Naive thymus-derived CD8-positive, alpha-beta T cell (primary cell): ENCODE results near the gene TOM1. TPM values are rescaled to one million over a fixed set of nuclear protein-coding genes. Genes with fewer than 3 reads are reported as not detected.

Experiments
- ATAC-seq, 2 donors: fragments of 150-1000 bp; cut with Tn5 transposase in 1 of 2; sonication (Bioruptor Pico), chemical (Tn5 transposase) in 1 of 2; 1 replicate in 1 of 2; 2 replicates in 1 of 2; pipeline ENCODE4 v1.10.0; 2021; ENCODE audit warnings: mild to moderate bottlenecking in 2 of 2, moderate library complexity in 2 of 2
- POLR2A ChIA-PET: fragments of 350-600 bp; sonication (Branson Sonifier 250); formaldehyde crosslinking; loops from one replicate; lab custom pipeline; 2021; ENCODE audit warnings: antibody characterized with exemption; lab: Charles Lee
- DNase-seq, 10 donors: peaks; one replicate each; pipeline versions ENCODE4 v3.0.0 to v3.0.0-alpha.2; 2020 to 2022
- H3K27ac Mint-ChIP-seq, 10 donors: one replicate each; pipeline ENCODE4 v1.8.0; 2020 to 2022; ENCODE audit warnings: mild to moderate bottlenecking in 10 of 10, mixed read lengths in 10 of 10, moderate library complexity in 4 of 10, inconsistent platforms in 1 of 10
- H3K27me3 Mint-ChIP-seq, 5 donors: one replicate each; pipeline ENCODE4 v1.8.0; 2021 to 2022; ENCODE audit warnings: mixed read lengths in 5 of 5
- H3K36me3 Mint-ChIP-seq, 3 donors: one replicate each; pipeline ENCODE4 v1.8.0; 2020 to 2022; ENCODE audit warnings: mixed read lengths in 3 of 3, mild to moderate bottlenecking in 2 of 3, inconsistent platforms in 1 of 3
- H3K4me1 Mint-ChIP-seq, 4 donors: one replicate each; pipeline ENCODE4 v1.8.0; 2021 to 2022; ENCODE audit warnings: mixed read lengths in 4 of 4
- H3K4me3 Mint-ChIP-seq, 10 donors: one replicate each; pipeline ENCODE4 v1.8.0; 2020 to 2022; ENCODE audit warnings: mild to moderate bottlenecking in 10 of 10, mixed read lengths in 10 of 10, moderate library complexity in 6 of 10, inconsistent platforms in 1 of 10
- H3K9me3 Mint-ChIP-seq, 9 donors: one replicate each; pipeline ENCODE4 v1.8.0; 2020 to 2022; ENCODE audit warnings: mixed read lengths in 9 of 9, mild to moderate bottlenecking in 3 of 9, inconsistent platforms in 1 of 9, moderate library complexity in 1 of 9
- polyA plus RNA-seq, 3 donors: library from polyadenylated mRNA; unstranded; fragments of 300-500 nt; fragmentation: Illumina TruSeq; gene quantifications; one replicate each; pipeline ENCODE4 v1.2.3, GENCODE V29; 2021
- total RNA-seq, 8 experiments: library from RNA in 2 of 8; stranded (reverse) in 2 of 8; gene quantifications; one replicate each; pipeline ENCODE4 v1.2.3 and lab custom pipeline; 2021 to 2026

Gene TOM1
- total and polyA plus RNA-seq, 5 experiments from 2014 or later = 26.6 to 47.8 (median 29.6) TPM

DNA sequence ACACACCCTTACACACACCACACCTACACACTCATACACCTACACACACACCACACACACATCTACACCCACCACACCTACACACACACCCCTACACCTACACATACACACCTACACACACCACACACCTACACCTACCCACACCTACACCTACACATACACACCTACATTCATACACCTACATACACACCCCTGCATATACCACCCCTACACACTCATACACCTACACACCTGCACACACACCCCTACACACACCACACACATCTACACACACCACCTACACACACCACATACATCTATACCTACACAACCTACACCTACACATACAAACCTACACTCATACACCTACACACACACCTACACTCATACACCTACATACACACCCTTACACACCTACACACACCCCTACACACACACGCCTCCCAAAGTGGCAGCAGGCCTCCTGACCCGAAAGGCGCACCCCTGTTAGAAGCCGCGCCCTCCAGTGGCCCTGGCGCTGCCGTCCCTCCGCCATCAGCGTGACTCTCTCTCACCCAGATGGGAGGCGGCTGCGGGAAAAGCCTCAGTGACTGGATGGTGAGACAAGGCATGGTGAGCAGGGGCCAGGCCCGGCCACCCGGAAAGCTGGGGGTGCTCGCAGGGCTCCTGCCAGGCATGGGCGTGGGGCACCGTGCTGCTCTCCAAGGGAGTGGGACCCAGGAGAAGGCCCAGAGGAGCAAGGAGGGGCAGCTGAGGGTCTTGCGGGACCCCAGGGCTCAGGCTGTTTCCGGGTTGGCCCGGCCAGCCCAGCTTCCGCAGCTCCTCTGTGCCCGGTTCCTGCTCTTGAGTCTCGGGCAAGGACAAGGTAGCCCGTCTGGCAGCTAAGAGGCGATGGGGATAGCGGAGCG, 44.2 kb downstream of the TOM1 start:
- DNase-seq (no peak), ATAC-seq (no peak)
- H3K27ac Mint-ChIP-seq = no peak overlapping the region
- H3K27me3 Mint-ChIP-seq = no peaks in the 10 kb centered on the region
- POLR2A ChIA-PET = interaction anchor here (1.0 kb wide), 1 partner anchor 13 kb away, joined by 3 read pairs; no protein-coding TSS in a partner anchor
- no peaks in the 10 kb centered on the region for H3K9me3 Mint-ChIP-seq
- no peak overlapping the region for H3K4me3 Mint-ChIP-seq
- H3K36me3 Mint-ChIP-seq = peaks cover 0 to 23% (median 2%) of the 10 kb centered on the region in 3 donors
- H3K4me1 Mint-ChIP-seq = no peaks in the 10 kb centered on the region

DNA sequence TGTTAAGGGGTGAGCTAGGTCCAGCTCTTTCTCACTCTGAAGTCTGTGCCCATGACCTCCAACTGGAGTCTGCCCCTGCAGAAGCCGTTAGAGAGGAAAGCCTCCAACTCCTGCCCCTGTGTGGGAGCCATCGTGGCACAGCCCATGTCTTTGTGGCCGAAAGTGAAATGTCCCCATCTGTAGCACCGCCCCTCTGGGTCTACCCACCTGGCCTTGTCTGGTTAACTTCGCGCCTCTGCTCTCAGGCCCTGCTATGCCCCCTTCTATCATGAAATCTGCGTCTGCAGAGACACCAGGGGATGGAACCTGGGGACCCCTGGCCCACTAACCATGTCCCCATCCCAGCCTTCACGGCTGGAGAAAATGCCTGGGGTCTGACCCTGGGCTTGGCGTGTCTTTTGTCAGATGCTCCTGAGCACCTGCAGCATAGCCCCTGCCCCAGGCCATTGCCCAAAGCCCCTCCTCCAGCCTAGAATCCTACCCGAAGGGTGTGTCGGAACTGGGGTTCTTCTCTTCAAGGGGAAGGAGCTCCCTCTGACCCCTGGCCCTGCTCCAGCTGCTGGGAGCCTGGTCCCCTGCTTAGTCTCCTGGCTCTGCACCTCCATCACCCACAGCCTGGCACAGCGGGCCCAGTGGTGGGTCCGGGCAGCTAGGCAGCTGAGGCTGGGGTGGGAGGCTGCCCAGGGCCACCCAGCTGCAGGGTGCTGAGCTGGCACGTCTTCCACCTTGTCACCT, 45.4 kb downstream of the TOM1 start:
- POLR2A ChIA-PET = interaction anchor here (1.0 kb wide), 1 partner anchor 14 kb away, joined by 3 read pairs; no protein-coding TSS in a partner anchor
- no peak overlapping the region for H3K4me3 Mint-ChIP-seq
- ATAC-seq (no peak), DNase-seq (no peak)
- H3K9me3 Mint-ChIP-seq = no peaks in the 10 kb centered on the region
- no peaks in the 10 kb centered on the region for H3K27me3 Mint-ChIP-seq
- peak overlapping the region in 1 of 10 donors; percentile 55 for H3K27ac Mint-ChIP-seq
- peaks cover 0 to 14% (median 1%) of the 10 kb centered on the region in 3 donors for H3K36me3 Mint-ChIP-seq
- peaks cover 0 to 3% (median under 1%) of the 10 kb centered on the region in 4 donors for H3K4me1 Mint-ChIP-seq

- peak overlapping the region in 2 of 10 donors; percentile 46 to 55 for H3K27ac Mint-ChIP-seq
- peaks cover 0 to 4% (median 0%) of the 10 kb centered on the region in 5 donors for H3K27me3 Mint-ChIP-seq
- H3K4me1 Mint-ChIP-seq = peaks cover 3 to 9% (median 7%) of the 10 kb centered on the region in 4 donors
- POLR2A ChIA-PET = no interaction called here
- H3K4me3 Mint-ChIP-seq = no peak overlapping the region
- ATAC-seq (no peak), DNase-seq (no peak)
- peaks cover 0 to 8% (median 0%) of the 10 kb centered on the region in 3 donors for H3K36me3 Mint-ChIP-seq
- no peaks in the 10 kb centered on the region for H3K9me3 Mint-ChIP-seq
Observed at GRCh38 chr22:35345808-35346505, 46.3 kb downstream of the TOM1 start.

DNA sequence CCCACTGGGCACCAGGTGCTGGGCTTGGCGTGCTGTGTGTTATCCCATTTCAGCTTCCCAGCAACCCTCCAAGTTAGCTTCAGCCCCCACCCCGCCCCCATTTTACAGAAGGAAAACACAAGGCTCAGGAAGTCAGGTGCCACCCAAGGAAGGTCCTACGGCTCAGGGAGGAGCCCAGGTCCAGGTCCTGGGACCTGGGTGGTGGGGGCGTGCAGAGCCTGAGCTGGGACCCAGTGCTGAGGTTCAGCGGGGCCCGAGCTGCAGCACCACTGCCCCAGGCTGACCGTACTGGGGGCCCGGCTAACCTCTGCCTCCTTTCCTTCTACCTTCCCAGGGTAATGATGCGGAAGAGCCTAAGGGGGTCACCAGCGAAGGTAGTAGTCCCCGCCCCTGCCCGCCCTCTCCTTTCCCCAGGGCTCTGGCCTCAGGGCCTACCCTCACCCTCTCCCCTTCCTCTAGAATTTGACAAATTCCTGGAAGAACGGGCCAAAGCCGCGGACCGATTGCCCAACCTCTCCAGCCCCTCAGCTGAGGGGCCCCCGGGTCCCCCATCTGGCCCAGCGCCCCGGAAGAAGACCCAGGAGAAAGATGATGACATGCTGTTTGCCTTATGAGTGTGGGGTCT, 47.0 kb downstream of the TOM1 start:
- DNase-seq (no peak), ATAC-seq (no peak)
- Mint-ChIP-seq H3K4me1 (peaks cover 8 to 16% (median 15%) of the 10 kb centered on the region in 4 donors), H3K4me3 (no peak overlapping the region), H3K27me3 (peaks cover 0 to 12% (median 5%) of the 10 kb centered on the region in 5 donors), H3K36me3 (peaks cover 0 to 7% (median 0%) of the 10 kb centered on the region in 3 donors), H3K27ac (peak overlapping the region in 1 of 10 donors; percentile 13), H3K9me3 (no peaks in the 10 kb centered on the region)
- POLR2A ChIA-PET = no interaction called here

DNA sequence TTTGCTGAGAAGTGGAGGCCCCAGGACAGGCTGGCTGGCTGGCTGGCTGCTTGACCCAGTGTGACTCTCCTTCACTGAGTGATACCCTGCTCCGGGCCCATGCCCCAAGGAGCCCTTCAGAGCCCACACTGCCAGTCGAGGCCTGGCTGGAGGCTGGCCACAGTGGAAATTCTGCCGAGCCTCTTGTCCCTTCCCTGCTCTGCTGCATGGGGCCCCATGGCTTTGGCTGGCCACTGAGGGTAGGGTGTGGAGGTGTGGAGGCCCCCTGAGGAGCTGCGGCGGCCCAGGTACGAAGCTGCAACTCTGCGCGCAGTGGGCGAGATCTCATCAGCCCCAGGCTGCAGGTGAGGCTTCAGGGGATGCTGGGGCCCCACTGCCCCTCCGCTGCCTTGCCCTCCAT, 47.8 kb downstream of the TOM1 start:
- Mint-ChIP-seq H3K27me3 (peaks cover 2 to 18% (median 5%) of the 10 kb centered on the region in 5 donors), H3K27ac (no peak overlapping the region), H3K36me3 (peaks cover 0 to 7% (median 0%) of the 10 kb centered on the region in 3 donors), H3K9me3 (no peaks in the 10 kb centered on the region), H3K4me1 (peaks cover 13 to 24% (median 22%) of the 10 kb centered on the region in 4 donors), H3K4me3 (no peak overlapping the region)
- POLR2A ChIA-PET = no interaction called here
- ATAC-seq (no peak), DNase-seq (no peak)

- POLR2A ChIA-PET = interaction anchor here (1.4 kb wide), 1 partner anchor 235 kb away, joined by 3 read pairs; no protein-coding TSS in a partner anchor
- peaks cover 2 to 18% (median 5%) of the 10 kb centered on the region in 5 donors for H3K27me3 Mint-ChIP-seq
- DNase-seq (no peak), ATAC-seq (no peak)
- H3K4me1 Mint-ChIP-seq = peaks cover 14 to 29% (median 28%) of the 10 kb centered on the region in 4 donors
- H3K9me3 Mint-ChIP-seq = no peaks in the 10 kb centered on the region
- peaks cover 0 to 7% (median 0%) of the 10 kb centered on the region in 3 donors for H3K36me3 Mint-ChIP-seq
- no peak overlapping the region for H3K4me3 Mint-ChIP-seq
- H3K27ac Mint-ChIP-seq = peak overlapping the region in 1 of 10 donors; percentile 47
Observed at GRCh38 chr22:35348026-35348590, 48.4 kb downstream of the TOM1 start.

- Mint-ChIP-seq H3K9me3 (no peaks in the 10 kb centered on the region), H3K4me3 (no peak overlapping the region), H3K27me3 (peaks cover 2 to 18% (median 5%) of the 10 kb centered on the region in 5 donors), H3K36me3 (peaks cover 0 to 7% (median 0%) of the 10 kb centered on the region in 3 donors), H3K27ac (no peak overlapping the region), H3K4me1 (peaks cover 14 to 31% (median 28%) of the 10 kb centered on the region in 4 donors)
- DNase-seq (no peak), ATAC-seq (no peak)
- POLR2A ChIA-PET = interaction anchor here (1.3 to 1.4 kb wide), 2 partner anchors 232 to 234 kb away, joined by 3 read pairs; no protein-coding TSS in a partner anchor
Observed at GRCh38 chr22:35348703-35349102, 49.0 kb downstream of the TOM1 start.

DNA sequence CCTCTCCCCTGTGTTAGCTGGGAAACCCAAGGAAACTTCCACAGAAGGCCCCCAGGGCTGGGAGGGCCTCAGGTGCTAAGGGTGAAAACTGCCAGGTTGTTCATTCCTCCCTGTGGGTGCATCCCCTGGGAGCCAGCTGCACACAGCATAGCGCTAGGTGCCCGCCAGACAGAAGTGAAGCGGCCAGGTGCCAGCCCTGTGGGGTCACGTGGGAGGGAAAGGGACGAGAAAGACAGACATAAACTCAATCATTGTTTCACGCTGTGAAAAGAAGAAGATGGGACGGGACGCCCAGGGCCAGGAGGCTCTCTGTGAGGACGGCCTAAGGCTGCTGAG, 49.6 kb downstream of the TOM1 start:
- H3K36me3 Mint-ChIP-seq = peaks cover 0 to 7% (median 0%) of the 10 kb centered on the region in 3 donors
- POLR2A ChIA-PET = interaction anchor here (1.3 to 1.4 kb wide), 2 partner anchors 231 to 234 kb away, joined by 3 read pairs; no protein-coding TSS in a partner anchor
- DNase-seq = no peak
- H3K27me3 Mint-ChIP-seq = peaks cover 2 to 18% (median 5%) of the 10 kb centered on the region in 5 donors
- no peak for ATAC-seq
- H3K9me3 Mint-ChIP-seq = no peaks in the 10 kb centered on the region
- peak overlapping the region in 2 of 10 donors; percentile 30 to 41 for H3K4me3 Mint-ChIP-seq
- no peak overlapping the region for H3K27ac Mint-ChIP-seq
- peaks cover 14 to 31% (median 28%) of the 10 kb centered on the region in 4 donors for H3K4me1 Mint-ChIP-seq

GRCh38 chr22:35349704-35350538, 50.2 kb downstream of the TOM1 start:
- Mint-ChIP-seq H3K27me3 (peaks cover 2 to 18% (median 5%) of the 10 kb centered on the region in 5 donors), H3K9me3 (no peaks in the 10 kb centered on the region), H3K27ac (no peak overlapping the region), H3K36me3 (peaks cover 0 to 7% (median 0%) of the 10 kb centered on the region in 3 donors), H3K4me3 (peak overlapping the region in 3 of 10 donors; percentile 29 to 76 (median 30)), H3K4me1 (peaks cover 14 to 31% (median 28%) of the 10 kb centered on the region in 4 donors)
- DNase-seq (no peak), ATAC-seq (no peak)
- POLR2A ChIA-PET = interaction anchor here (1.3 kb wide), 1 partner anchor 231 kb away, joined by 3 read pairs; no protein-coding TSS in a partner anchor

GRCh38 chr22:35350539-35351503, 51.1 kb downstream of the TOM1 start:
- Mint-ChIP-seq H3K36me3 (peaks cover 0 to 4% (median 0%) of the 10 kb centered on the region in 3 donors), H3K4me1 (peaks cover 14 to 31% (median 28%) of the 10 kb centered on the region in 4 donors), H3K27me3 (peaks cover 3 to 24% (median 10%) of the 10 kb centered on the region in 5 donors), H3K9me3 (no peaks in the 10 kb centered on the region), H3K4me3 (peak overlapping the region; percentile 68 to 91 (median 80)), H3K27ac (peak overlapping the region in 5 of 10 donors; percentile 21 to 90 (median 59))
- DNase-seq = peak; percentile 71 to 90 (median 80)
- ATAC-seq = peak; percentile 90 to 94
- POLR2A ChIA-PET = interaction anchor here (0.6 kb wide), 1 partner anchor 80 kb away, joined by 3 read pairs; no protein-coding TSS in a partner anchor
